Mesothelial cell of epicardium (in vitro differentiated cells): ENCODE results near the gene CXorf38. TPM values are rescaled to one million over a fixed set of nuclear protein-coding genes. Genes with fewer than 3 reads are reported as not detected.

Experiments
- DNase-seq, 2 experiments: peaks; one replicate each; pipeline ENCODE4 v3.0.0; 2021; ENCODE audit warnings: low spot score in 2 of 2; ENCODE audit not compliant: unreplicated experiment in 2 of 2
- H3K27ac Mint-ChIP-seq: 2 replicates; pipeline ENCODE4 v1.8.0; 2021; ENCODE audit warnings: mixed read lengths
- H3K27me3 Mint-ChIP-seq: 2 replicates; pipeline ENCODE4 v1.8.0; 2021; ENCODE audit warnings: low read depth, mixed read lengths
- H3K36me3 Mint-ChIP-seq: 2 replicates; pipeline ENCODE4 v1.8.0; 2021; ENCODE audit warnings: mixed read lengths
- H3K4me1 Mint-ChIP-seq: 2 replicates; pipeline ENCODE4 v1.8.0; 2021; ENCODE audit warnings: mixed read lengths
- H3K4me3 Mint-ChIP-seq: 2 replicates; pipeline ENCODE4 v1.8.0; 2021; ENCODE audit warnings: mild to moderate bottlenecking, moderate library complexity, mixed read lengths
- H3K9me3 Mint-ChIP-seq: 2 replicates; pipeline ENCODE4 v1.8.0; 2021; ENCODE audit warnings: mixed read lengths
- CTCF ChIP-seq: fragments of 200-600 bp; sonication (generic); IDR thresholded peaks from one replicate; pipeline ENCODE4 v1.5.0; 2021; ENCODE audit warnings: antibody characterized with exemption; ENCODE audit not compliant: unreplicated experiment
- total RNA-seq: library from RNA; stranded (reverse); gene quantifications from 3 replicates; pipeline ENCODE4 v1.2.1, GENCODE V29; 2021

The CXorf38 gene
- total RNA-seq, 1 donor from 2014 or later, result 10.2 TPM

- Mint-ChIP-seq H3K27ac (no peak overlapping the region), H3K36me3 (no peaks in the 10 kb centered on the region)
Observed at GRCh38 chrX:40578039-40578695, 69.2 kb downstream of the CXorf38 start.

More at GRCh38 chrX:40578039-40578695, 69.2 kb downstream of the CXorf38 start:
- Mint-ChIP-seq H3K9me3 (peaks cover 13% of the 10 kb centered on the region), H3K27me3 (no peaks in the 10 kb centered on the region), H3K4me1 (peaks cover 9% of the 10 kb centered on the region), H3K4me3 (no peak overlapping the region)
- no peak for DNase-seq
- no peak for TF ChIP-seq CTCF

Other genes with a start within 250 kb of the CXorf38 start
- gene ATP6AP2, start 66.6 kb downstream of the CXorf38 start, total RNA-seq, result 84.2 to 95.7 TPM (median 85.6 TPM) in 3 replicates
- gene MPC1L, start 24.1 kb downstream of the CXorf38 start, total RNA-seq, result not detected in 3 replicates
- 41.6 to 46.8 TPM (median 42.0 TPM) in 3 replicates for gene MED14, start 88.0 kb upstream of the CXorf38 start, total RNA-seq